Panc1 (cell line): ENCODE measurements around the gene SERINC3. TPM values are rescaled to one million over a fixed set of nuclear protein-coding genes. Genes with fewer than 3 reads are reported as not detected.

ENCODE experiments used
- ATAC-seq: fragments of 200-7000 bp; cut with Tn5 transposase; 2 replicates; pipeline ENCODE4 v1.9.1; 2020; ENCODE audit warnings: mild to moderate bottlenecking, moderate library complexity
- BruUV-seq: library from RNA; stranded (reverse); fragments of 400-500 nt; replicated peaks from 2 replicates; lab custom pipeline; 2021; lab: Mats Ljungman, UMichigan
- CTCF ChIA-PET: fragments of 300-600 bp; sonication (Branson Sonifier 250); formaldehyde crosslinking; loops from one replicate; lab custom pipeline; 2022; ENCODE audit warnings: antibody characterized with exemption; lab: Charles Lee
- POLR2A ChIA-PET: fragments of 300-600 bp; sonication (Branson Sonifier 250); formaldehyde crosslinking; loops from one replicate; lab custom pipeline; 2022; ENCODE audit warnings: antibody characterized with exemption; lab: Charles Lee
- DNase-seq: peaks from one replicate; pipeline ENCODE4 v3.0.0-alpha.2; 2010; ENCODE audit warnings: low read depth, low spot score
- H3K27ac ChIP-seq: 2 replicates; pipeline ENCODE4 v1.5.1; 2011; ENCODE audit warnings: mild to moderate bottlenecking, low read length, inconsistent platforms
- H3K27me3 ChIP-seq: fragments of 200-500 bp; sonication (Bioruptor generic); 2 replicates; pipeline ENCODE4 v1.6.0; 2014; ENCODE audit warnings: low read length, inconsistent platforms; ENCODE audit not compliant: control insufficient read depth, insufficient read depth
- H3K36me3 ChIP-seq: fragments of 200-500 bp; sonication (Bioruptor generic); 2 replicates; pipeline ENCODE4 v1.5.1; 2014; ENCODE audit warnings: inconsistent platforms, mild to moderate bottlenecking, low read length, moderate library complexity; ENCODE audit not compliant: control insufficient read depth, insufficient read depth
- H3K4me1 ChIP-seq: 2 replicates; pipeline ENCODE4 v1.5.1; 2011; ENCODE audit warnings: inconsistent platforms, mild to moderate bottlenecking, low read length, moderate library complexity; ENCODE audit not compliant: control insufficient read depth, insufficient read depth
- H3K4me3 ChIP-seq, 2 experiments: 2 replicates each; pipeline ENCODE4 v1.5.1; 2011 to 2012; ENCODE audit warnings: low read depth in 2 of 2, low read length in 2 of 2, mild to moderate bottlenecking in 2 of 2, inconsistent platforms in 1 of 2, moderate library complexity in 1 of 2
- H3K9me3 ChIP-seq: fragments of 200-500 bp; sonication (Bioruptor generic); 2 replicates; pipeline ENCODE4 v1.5.1; 2014; ENCODE audit warnings: low read depth, mild to moderate bottlenecking, inconsistent platforms, low read length, moderate library complexity; ENCODE audit not compliant: control insufficient read depth, insufficient read depth
- CTCF ChIP-seq: fragments of 450-650 bp; IDR thresholded peaks from 2 replicates; pipeline ENCODE4 v1.5.1; 2017; ENCODE audit warnings: mild to moderate bottlenecking
- POLR2AphosphoS5 ChIP-seq: IDR thresholded peaks from 2 replicates; pipeline ENCODE4 v1.6.1; 2012; ENCODE audit warnings: mild to moderate bottlenecking, low read depth, low read length, moderate library complexity
- SIN3A ChIP-seq: IDR thresholded peaks from 2 replicates; pipeline ENCODE4 v1.6.1; 2012; ENCODE audit warnings: low read depth, mild to moderate bottlenecking, low read length, moderate library complexity, borderline replicate concordance; ENCODE audit not compliant: insufficient read depth
- TCF7L2 ChIP-seq: IDR thresholded peaks from 2 replicates; pipeline ENCODE4 v1.6.1; 2011; ENCODE audit warnings: mild to moderate bottlenecking, low read depth, low read length, inconsistent platforms
- in situ Hi-C: cut with HindIII; loops from 2 replicates; pipeline ENCODE4 v1.10.0; 2016; ENCODE audit warnings: low sequenced_read_pairs, low pct_unique_long_range_greater_than_20kb
- intact Hi-C: fragments of 100-400 bp; cut with micrococcal nuclease; formaldehyde crosslinking; loops from one replicate; pipeline ENCODE4 v1.10.0; 2022; ENCODE audit not compliant: unreplicated experiment
- total RNA-seq: library from RNA; stranded (reverse); gene quantifications from one replicate; pipeline ENCODE4 v1.2.1, GENCODE V29; 2021; ENCODE audit not compliant: unreplicated experiment
- TF ChIP-seq, protein P1 (sequence below), 2 experiments: IDR thresholded peaks; 2 replicates each; pipeline ENCODE4 v1.6.1; 2011 to 2012; ENCODE audit warnings: low read depth in 2 of 2, control low read depth in 1 of 2, low read length in 1 of 2, mild to moderate bottlenecking in 1 of 2, moderate library complexity in 1 of 2; ENCODE audit not compliant: insufficient read depth in 1 of 2

SERINC3 gene
- total RNA-seq, 1 experiment from 2014 or later = 76.4 TPM

GRCh38 chr20:44463466-44463865 lies 58.4 kb downstream of the SERINC3 start:
- no peaks in the 10 kb centered on the region for H3K4me1 ChIP-seq
- intact Hi-C loops (loop anchor here (10.0 kb wide), 1 partner anchor 149 kb away; the partner anchor contains the start of gene FITM2), in situ Hi-C loops (loop anchor here (10.0 kb wide), 1 partner anchor 79 kb away; no protein-coding TSS in a partner anchor)
- H3K27ac ChIP-seq = no peak overlapping the region
- H3K4me3 ChIP-seq = no peak overlapping the region
- ChIA-PET CTCF (no interaction called here), POLR2A (no interaction called here)
- no peaks in the 10 kb centered on the region for H3K36me3 ChIP-seq
- H3K27me3 ChIP-seq = no peaks in the 10 kb centered on the region
- ATAC-seq (no peak), DNase-seq (no peak)
- H3K9me3 ChIP-seq = no peaks in the 10 kb centered on the region
- BruUV-seq = no TSS peak
- TF ChIP-seq TCF7L2 = no peak
- no peak for TF ChIP-seq SIN3A
- TF ChIP-seq, protein P1, sequence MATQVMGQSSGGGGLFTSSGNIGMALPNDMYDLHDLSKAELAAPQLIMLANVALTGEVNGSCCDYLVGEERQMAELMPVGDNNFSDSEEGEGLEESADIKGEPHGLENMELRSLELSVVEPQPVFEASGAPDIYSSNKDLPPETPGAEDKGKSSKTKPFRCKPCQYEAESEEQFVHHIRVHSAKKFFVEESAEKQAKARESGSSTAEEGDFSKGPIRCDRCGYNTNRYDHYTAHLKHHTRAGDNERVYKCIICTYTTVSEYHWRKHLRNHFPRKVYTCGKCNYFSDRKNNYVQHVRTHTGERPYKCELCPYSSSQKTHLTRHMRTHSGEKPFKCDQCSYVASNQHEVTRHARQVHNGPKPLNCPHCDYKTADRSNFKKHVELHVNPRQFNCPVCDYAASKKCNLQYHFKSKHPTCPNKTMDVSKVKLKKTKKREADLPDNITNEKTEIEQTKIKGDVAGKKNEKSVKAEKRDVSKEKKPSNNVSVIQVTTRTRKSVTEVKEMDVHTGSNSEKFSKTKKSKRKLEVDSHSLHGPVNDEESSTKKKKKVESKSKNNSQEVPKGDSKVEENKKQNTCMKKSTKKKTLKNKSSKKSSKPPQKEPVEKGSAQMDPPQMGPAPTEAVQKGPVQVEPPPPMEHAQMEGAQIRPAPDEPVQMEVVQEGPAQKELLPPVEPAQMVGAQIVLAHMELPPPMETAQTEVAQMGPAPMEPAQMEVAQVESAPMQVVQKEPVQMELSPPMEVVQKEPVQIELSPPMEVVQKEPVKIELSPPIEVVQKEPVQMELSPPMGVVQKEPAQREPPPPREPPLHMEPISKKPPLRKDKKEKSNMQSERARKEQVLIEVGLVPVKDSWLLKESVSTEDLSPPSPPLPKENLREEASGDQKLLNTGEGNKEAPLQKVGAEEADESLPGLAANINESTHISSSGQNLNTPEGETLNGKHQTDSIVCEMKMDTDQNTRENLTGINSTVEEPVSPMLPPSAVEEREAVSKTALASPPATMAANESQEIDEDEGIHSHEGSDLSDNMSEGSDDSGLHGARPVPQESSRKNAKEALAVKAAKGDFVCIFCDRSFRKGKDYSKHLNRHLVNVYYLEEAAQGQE (IDR thresholded peaks at IDR 0.05; ENCODE audit: insufficient read depth in 1 of 2, low read depth in 2 of 2, low read length in 1 of 2) = no peak
- TF ChIP-seq POLR2AphosphoS5 = no peak
- TF ChIP-seq CTCF = no peak

DNA sequence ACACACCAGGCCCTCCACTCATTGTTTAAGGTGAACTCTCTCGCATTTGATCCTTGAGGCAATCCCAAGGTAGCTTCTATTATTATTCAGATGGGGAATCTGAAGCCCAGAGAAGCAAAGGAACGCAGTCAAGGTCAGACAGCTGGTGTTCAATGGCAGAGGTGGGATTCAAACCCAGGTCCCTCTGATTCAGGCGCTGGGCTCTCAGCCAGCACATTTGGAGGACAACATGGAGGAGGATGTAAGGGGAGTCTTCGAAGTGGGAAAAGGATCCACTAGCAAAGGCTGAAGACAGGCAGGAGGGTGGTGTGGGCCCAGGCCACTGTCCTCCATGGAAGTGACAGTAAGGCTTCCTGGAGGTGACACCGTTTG lies 60.1 kb downstream of the SERINC3 start:
- intact Hi-C loops (loop anchor here (10.0 kb wide), 1 partner anchor 147 kb away; the partner anchor contains the start of gene FITM2), in situ Hi-C loops (loop anchor here (10.0 kb wide), 1 partner anchor 77 kb away; no protein-coding TSS in a partner anchor)

More for the DNA sequence above, 60.1 kb downstream of the SERINC3 start:
- ATAC-seq (no peak), DNase-seq (no peak)
- Histone ChIP-seq H3K4me3 (no peak overlapping the region), H3K4me1 (no peaks in the 10 kb centered on the region), H3K27ac (no peak overlapping the region), H3K36me3 (no peaks in the 10 kb centered on the region), H3K27me3 (no peaks in the 10 kb centered on the region), H3K9me3 (no peaks in the 10 kb centered on the region)
- ChIA-PET POLR2A (interaction anchor here (0.7 kb wide), 1 partner anchor 108 kb away, joined by 6 read pairs; no protein-coding TSS in a partner anchor), CTCF (interaction anchor here (0.7 to 1.2 kb wide), 2 partner anchors 245 to 247 kb away, joined by 3 to 5 read pairs; no protein-coding TSS in a partner anchor)
- no peak for TF ChIP-seq POLR2AphosphoS5
- TF ChIP-seq TCF7L2 = no peak
- TF ChIP-seq, protein P1 (IDR thresholded peaks at IDR 0.05; ENCODE audit: insufficient read depth in 1 of 2, low read depth in 2 of 2, low read length in 1 of 2) = no peak
- TF ChIP-seq SIN3A = no peak
- no peak for TF ChIP-seq CTCF
- no TSS peak for BruUV-seq
